Psoas muscle (tissue), 8 donors: Measurements from ENCODE around the gene KLHL40. TPM values are rescaled to one million over a fixed set of nuclear protein-coding genes. Genes with fewer than 3 reads are reported as not detected.

Source experiments
- ATAC-seq, 4 donors: fragments of 200-7000 bp; cut with Tn5 transposase; one replicate each; pipeline ENCODE4 v1.9.1; 2020; ENCODE audit warnings: moderate library complexity in 3 of 4, mild to moderate bottlenecking in 2 of 4
- DNase-seq, 2 donors: peaks; one replicate each; pipeline ENCODE4 v3.0.0-alpha.2; 2020
- H3K27ac ChIP-seq: fragments of 200-600 bp; one replicate; pipeline ENCODE4 v1.8.0; 2022
- H3K27me3 ChIP-seq, 3 donors: fragments of 200-600 bp in 1 of 3; one replicate each; pipeline versions ENCODE4 v1.6.1 to v1.8.0; 2013 to 2022; ENCODE audit warnings: low read length in 2 of 3, mild to moderate bottlenecking in 2 of 3, moderate library complexity in 1 of 3; ENCODE audit not compliant: insufficient read depth in 3 of 3
- H3K36me3 ChIP-seq, 2 donors: fragments of 200-600 bp in 1 of 2; one replicate each; pipeline versions ENCODE4 v1.6.1 to v1.8.0; 2013 to 2022; ENCODE audit warnings: low read depth in 1 of 2, mild to moderate bottlenecking in 1 of 2, moderate library complexity in 1 of 2; ENCODE audit not compliant: insufficient read depth in 1 of 2
- H3K4me1 ChIP-seq: fragments of 200-600 bp; one replicate; pipeline ENCODE4 v1.8.0; 2022
- H3K4me3 ChIP-seq: fragments of 200-600 bp; one replicate; pipeline ENCODE4 v1.8.0; 2022; ENCODE audit warnings: mild to moderate bottlenecking
- H3K9me3 ChIP-seq: fragments of 200-600 bp; one replicate; pipeline ENCODE4 v1.8.0; 2022
- WGBS, 3 donors: extraction: QIAGEN DNeasy Blood & Tissue Kit; methylation state at CpG; one replicate each; pipeline versions ENCODE4 v1.1.6 to v1.1.7; 2013; 5-methylcytosine and 5-hydroxymethylcytosine counted together
- intact Hi-C, 2 donors: fragments of 100-400 bp; cut with DNase I; formaldehyde crosslinking; loops; one replicate each; pipeline versions ENCODE4 v1.11.0 to v1.14.2; 2022
- polyA plus RNA-seq, 3 donors: library from polyadenylated mRNA; stranded (reverse); fragments of 200-250 nt; gene quantifications; one replicate each; pipeline ENCODE4 v1.2.3, GENCODE V29; 2013
- total RNA-seq, 4 donors: library from RNA; stranded (reverse); fragmentation: NEBNext Ultra II Directional in 2 of 4; extraction: Animal tissue kit (Norgen Biotek cat#: 25700) in 2 of 4; gene quantifications; one replicate each; pipeline versions ENCODE4 v1.2.1 to v1.2.4, GENCODE V29; 2021 to 2023
- TF ChIP-seq, protein P1 (sequence below): fragments of 200-600 bp; IDR thresholded peaks from one replicate; pipeline ENCODE4 v1.8.0; 2022; ENCODE audit warnings: antibody characterized with exemption
- donor health status: healthy with polysubstance abuse.
- donor health status: DM: no; HTN: no; CAD: no; lungs with moderate emphysema.
- donor health status: Bipolar disorder and iron deficiency.
- donor health status: healthy.
- donor health status: DM: yes; HTN: yes; CAD: no.
- donor health status: DM: no; HTN: no; CAD: no.
- donor health status: DM: no; HTN: no; CAD: no.
- donor health status: DM: yes; HTN: yes; CAD: no.

The KLHL40 gene
- total and polyA plus RNA-seq, 7 donors = 241 to 923 (median 392) TPM

DNA sequence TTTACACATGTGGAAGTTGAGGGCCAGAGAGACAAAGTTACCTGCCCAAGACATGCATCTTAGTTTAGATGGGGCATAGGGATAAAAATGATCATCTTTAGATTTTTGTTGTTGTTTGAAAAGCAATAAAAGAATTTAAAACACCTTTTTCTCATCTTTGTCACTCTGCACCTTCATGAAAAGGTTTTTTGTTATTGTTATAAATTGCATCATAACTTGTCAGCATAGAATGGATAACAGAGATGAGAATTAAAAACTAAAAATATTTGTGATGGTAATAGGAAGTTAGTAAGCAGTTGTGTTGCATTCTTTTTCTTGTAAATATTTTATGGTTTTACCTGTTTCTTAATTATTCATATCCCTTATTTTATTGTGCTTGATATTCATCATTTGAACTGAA lies 45.2 kb upstream of the KLHL40 start:
- Histone ChIP-seq H3K27ac (no peak overlapping the region), H3K9me3 (no peaks in the 10 kb centered on the region), H3K4me1 (no peaks in the 10 kb centered on the region), H3K4me3 (no peak overlapping the region), H3K36me3 (peaks cover 29 to 100% of the 10 kb centered on the region in 2 donors), H3K27me3 (no peaks in the 10 kb centered on the region)
- ATAC-seq (no peak), DNase-seq (no peak)
- TF ChIP-seq, protein P1, sequence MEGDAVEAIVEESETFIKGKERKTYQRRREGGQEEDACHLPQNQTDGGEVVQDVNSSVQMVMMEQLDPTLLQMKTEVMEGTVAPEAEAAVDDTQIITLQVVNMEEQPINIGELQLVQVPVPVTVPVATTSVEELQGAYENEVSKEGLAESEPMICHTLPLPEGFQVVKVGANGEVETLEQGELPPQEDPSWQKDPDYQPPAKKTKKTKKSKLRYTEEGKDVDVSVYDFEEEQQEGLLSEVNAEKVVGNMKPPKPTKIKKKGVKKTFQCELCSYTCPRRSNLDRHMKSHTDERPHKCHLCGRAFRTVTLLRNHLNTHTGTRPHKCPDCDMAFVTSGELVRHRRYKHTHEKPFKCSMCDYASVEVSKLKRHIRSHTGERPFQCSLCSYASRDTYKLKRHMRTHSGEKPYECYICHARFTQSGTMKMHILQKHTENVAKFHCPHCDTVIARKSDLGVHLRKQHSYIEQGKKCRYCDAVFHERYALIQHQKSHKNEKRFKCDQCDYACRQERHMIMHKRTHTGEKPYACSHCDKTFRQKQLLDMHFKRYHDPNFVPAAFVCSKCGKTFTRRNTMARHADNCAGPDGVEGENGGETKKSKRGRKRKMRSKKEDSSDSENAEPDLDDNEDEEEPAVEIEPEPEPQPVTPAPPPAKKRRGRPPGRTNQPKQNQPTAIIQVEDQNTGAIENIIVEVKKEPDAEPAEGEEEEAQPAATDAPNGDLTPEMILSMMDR = no peak
- intact Hi-C loops = no loop called here

DNA sequence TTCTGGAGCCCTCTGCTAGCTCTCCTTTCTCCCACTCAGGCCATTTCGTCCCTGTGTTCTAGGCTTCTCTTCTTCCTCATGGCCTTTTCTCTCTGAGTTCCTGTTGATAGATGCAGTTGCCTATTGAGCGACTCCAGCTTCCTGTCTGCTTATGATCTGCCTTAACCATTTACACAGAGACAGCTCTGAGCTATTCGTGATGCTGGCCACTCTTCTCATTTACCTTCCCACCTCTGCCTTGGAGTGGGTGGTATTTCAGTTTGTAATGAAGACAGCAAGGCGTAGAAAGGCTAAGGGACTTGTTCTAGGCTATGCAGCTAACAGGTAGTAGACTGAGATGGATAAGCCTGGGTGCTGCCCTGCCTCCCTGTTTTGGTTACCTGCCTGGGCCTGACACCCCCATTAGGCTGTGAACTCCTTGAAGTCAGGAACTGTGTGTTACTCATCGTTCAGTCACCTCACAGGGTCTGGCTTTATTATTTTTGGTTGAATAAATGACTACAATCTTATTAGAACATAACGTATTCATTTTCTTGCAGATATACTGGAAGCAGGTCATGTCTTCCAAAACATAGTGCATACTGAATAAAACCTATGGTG lies 44.5 kb upstream of the KLHL40 start:
- 78 to 89% (median 86%) methylated on average over 6 of the region's 6 CpGs for WGBS, 3 donors

DNA sequence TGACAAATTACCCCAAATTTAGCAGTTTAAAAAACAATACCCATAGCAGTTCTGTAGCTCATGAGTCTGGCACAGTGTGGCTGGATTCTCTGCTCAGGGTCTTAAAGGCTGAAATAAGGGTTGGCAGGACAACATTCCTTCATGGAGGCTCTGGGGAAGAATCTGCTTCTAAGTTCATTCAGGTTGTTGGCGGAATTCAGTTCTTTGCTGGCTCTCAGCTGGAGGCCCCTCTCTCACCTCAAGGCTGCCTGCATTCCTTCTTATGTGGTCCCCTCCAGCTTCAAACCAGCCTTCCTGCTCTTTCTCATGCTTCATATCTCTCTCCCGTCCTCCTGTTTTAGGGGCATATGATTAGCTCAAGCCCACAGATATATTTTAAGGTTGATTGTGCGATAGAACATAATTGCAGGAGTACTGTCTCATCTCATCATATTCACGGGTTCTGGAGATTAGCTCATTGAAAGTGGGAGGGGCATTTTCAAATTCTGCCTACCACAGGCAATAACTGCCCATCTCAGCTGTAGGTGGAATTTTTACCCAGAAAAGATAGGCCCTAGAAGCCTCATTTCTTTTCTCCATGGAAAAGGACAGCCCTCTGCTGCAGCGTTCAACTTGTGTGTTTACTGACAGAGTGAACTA lies 37.4 kb upstream of the KLHL40 start:
- 79 to 84% (median 80%) methylated on average over 5 of the region's 5 CpGs for WGBS, 3 donors
- Histone ChIP-seq H3K36me3 (peaks cover 15 to 61% of the 10 kb centered on the region in 2 donors), H3K27ac (no peak overlapping the region), H3K27me3 (no peaks in the 10 kb centered on the region), H3K9me3 (no peaks in the 10 kb centered on the region), H3K4me3 (no peak overlapping the region), H3K4me1 (peaks cover 16% of the 10 kb centered on the region)
- TF ChIP-seq, protein P1 = no peak
- DNase-seq (no peak), ATAC-seq (no peak)
- intact Hi-C loops = no loop called here

More for the DNA sequence above, 44.5 kb upstream of the KLHL40 start:
- DNase-seq (no peak), ATAC-seq (no peak)
- Histone ChIP-seq H3K27ac (no peak overlapping the region), H3K4me1 (no peaks in the 10 kb centered on the region), H3K36me3 (peaks cover 29 to 100% of the 10 kb centered on the region in 2 donors), H3K4me3 (no peak overlapping the region), H3K27me3 (no peaks in the 10 kb centered on the region), H3K9me3 (no peaks in the 10 kb centered on the region)
- TF ChIP-seq, protein P1 = no peak
- intact Hi-C loops = no loop called here

DNA sequence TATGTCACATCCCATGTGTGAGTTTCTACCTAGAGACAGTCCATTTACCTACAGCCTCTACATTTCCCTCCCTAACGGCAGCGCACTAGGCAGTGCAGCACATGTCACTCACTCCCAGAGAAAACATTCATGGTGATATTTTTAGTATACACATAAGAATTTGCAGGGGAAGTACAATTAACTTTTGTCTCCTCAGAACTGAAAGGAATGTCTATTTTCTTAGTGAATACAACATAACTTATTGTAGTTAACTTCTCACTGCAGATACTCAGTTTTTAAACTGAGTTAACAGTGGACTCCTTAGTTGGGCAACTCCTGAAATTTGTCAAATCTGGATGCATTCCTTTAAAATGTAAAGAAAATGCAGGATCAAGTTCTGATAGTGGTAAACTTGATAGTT lies 36.3 kb upstream of the KLHL40 start:
- Histone ChIP-seq H3K27ac (peak overlapping the region; percentile 16), H3K27me3 (no peaks in the 10 kb centered on the region), H3K4me1 (peaks cover 23% of the 10 kb centered on the region), H3K4me3 (no peak overlapping the region), H3K9me3 (no peaks in the 10 kb centered on the region), H3K36me3 (peaks cover 14 to 50% of the 10 kb centered on the region in 2 donors)
- no peak for ATAC-seq
- 70 to 79% (median 73%) methylated on average over 2 of the region's 2 CpGs for WGBS, 3 donors
- intact Hi-C loops = no loop called here
- TF ChIP-seq, protein P1 = no peak
- no peak for DNase-seq
